GM19467 (cell line): ENCODE data around the gene MAFG.

Source experiments
- ATAC-seq: cut with Tn5 transposase; IDR thresholded peaks from one replicate; pipeline ENCODE4 v1.9.1; 2021; ENCODE audit warnings: mild to moderate bottlenecking, moderate library complexity; ENCODE audit not compliant: unreplicated experiment

The MAFG gene

GRCh38 chr17:81911277-81911961 lies 16.1 kb downstream of the MAFG start, which contains the start of gene PCYT2:
Gene PCYT2 (minus strand): TSS chr17:81911399. CDS start chr17:81911355, 44 bp downstream.
- ATAC-seq, result peak; percentile 63

- peak; percentile 29 for ATAC-seq
Measured at GRCh38 chr17:81910840-81911276, 16.7 kb downstream of the MAFG start.

GRCh38 chr17:81909966-81910839 lies 17.3 kb downstream of the MAFG start:
- no peak for ATAC-seq

- ATAC-seq, result no peak
Measured at GRCh38 chr17:81909231-81909630, 18.3 kb downstream of the MAFG start.

- no peak for ATAC-seq
Measured at GRCh38 chr17:81908793-81909192, 18.7 kb downstream of the MAFG start.

GRCh38 chr17:81907219-81908145 lies 20.1 kb downstream of the MAFG start:
- no peak for ATAC-seq

GRCh38 chr17:81906476-81907218 lies 20.9 kb downstream of the MAFG start:
- no peak for ATAC-seq

- ATAC-seq, result no peak
Measured at GRCh38 chr17:81905993-81906392, 21.5 kb downstream of the MAFG start.

GRCh38 chr17:81905424-81905875 lies 22.1 kb downstream of the MAFG start:
- ATAC-seq, result no peak

GRCh38 chr17:81904600-81905423 lies 22.7 kb downstream of the MAFG start:
- ATAC-seq, result no peak

- no peak for ATAC-seq
Measured at GRCh38 chr17:81903896-81904599, 23.5 kb downstream of the MAFG start.

- ATAC-seq, result no peak
Measured at GRCh38 chr17:81903415-81903831, 24.1 kb downstream of the MAFG start.

GRCh38 chr17:81902653-81903414 lies 24.7 kb downstream of the MAFG start:
- ATAC-seq, result no peak

GRCh38 chr17:81902023-81902652 lies 25.4 kb downstream of the MAFG start, which contains the start of gene NPB:
Gene NPB (plus strand): TSS chr17:81902238. CDS start chr17:81902278, 40 bp downstream.
- ATAC-seq, result no peak

GRCh38 chr17:81901167-81902022 lies 26.1 kb downstream of the MAFG start:
- ATAC-seq, result no peak

- no peak for ATAC-seq
Measured at GRCh38 chr17:81900181-81900820, 27.2 kb downstream of the MAFG start.
